ENCODE results near the gene MARCHF3.

DNA sequence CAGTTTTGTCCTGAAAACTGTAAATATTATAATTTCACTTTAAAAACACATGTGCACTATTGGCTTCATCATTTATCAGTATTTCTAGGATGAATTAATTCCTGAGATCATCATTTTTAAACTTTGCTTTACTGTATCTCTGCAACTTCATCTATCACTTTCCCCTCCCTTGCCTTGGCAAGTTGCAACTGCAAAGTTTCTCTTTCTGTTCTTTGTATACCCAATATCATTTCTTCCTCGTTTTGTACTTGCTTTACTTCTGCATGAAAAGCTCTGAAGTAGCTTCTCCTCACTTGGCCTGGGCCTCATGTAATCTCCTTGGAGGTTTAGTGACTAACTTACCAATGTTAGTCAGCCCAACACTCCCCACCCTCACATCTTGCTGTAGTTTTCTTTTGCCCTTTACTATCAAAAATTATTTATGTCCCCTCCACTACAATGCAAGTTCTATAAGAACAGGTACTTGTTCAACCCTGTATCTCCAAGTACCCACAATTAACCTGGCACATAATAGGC lies 30.2 kb upstream of the MARCHF3 start:
- TF ChIP-seq, protein P1, sequence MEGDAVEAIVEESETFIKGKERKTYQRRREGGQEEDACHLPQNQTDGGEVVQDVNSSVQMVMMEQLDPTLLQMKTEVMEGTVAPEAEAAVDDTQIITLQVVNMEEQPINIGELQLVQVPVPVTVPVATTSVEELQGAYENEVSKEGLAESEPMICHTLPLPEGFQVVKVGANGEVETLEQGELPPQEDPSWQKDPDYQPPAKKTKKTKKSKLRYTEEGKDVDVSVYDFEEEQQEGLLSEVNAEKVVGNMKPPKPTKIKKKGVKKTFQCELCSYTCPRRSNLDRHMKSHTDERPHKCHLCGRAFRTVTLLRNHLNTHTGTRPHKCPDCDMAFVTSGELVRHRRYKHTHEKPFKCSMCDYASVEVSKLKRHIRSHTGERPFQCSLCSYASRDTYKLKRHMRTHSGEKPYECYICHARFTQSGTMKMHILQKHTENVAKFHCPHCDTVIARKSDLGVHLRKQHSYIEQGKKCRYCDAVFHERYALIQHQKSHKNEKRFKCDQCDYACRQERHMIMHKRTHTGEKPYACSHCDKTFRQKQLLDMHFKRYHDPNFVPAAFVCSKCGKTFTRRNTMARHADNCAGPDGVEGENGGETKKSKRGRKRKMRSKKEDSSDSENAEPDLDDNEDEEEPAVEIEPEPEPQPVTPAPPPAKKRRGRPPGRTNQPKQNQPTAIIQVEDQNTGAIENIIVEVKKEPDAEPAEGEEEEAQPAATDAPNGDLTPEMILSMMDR (IDR thresholded peaks at IDR 0.05), result no peak
- TF ChIP-seq POLR2A (IDR thresholded peaks at IDR 0.05), result no peak
